ENCODE results near the gene C16orf96. TPM values are rescaled to one million over a fixed set of nuclear protein-coding genes. Genes with fewer than 3 reads are reported as not detected.

The C16orf96 gene
- total RNA-seq, 4 donors from 2014 or later: 1.1 TPM; not detected in 3

DNA sequence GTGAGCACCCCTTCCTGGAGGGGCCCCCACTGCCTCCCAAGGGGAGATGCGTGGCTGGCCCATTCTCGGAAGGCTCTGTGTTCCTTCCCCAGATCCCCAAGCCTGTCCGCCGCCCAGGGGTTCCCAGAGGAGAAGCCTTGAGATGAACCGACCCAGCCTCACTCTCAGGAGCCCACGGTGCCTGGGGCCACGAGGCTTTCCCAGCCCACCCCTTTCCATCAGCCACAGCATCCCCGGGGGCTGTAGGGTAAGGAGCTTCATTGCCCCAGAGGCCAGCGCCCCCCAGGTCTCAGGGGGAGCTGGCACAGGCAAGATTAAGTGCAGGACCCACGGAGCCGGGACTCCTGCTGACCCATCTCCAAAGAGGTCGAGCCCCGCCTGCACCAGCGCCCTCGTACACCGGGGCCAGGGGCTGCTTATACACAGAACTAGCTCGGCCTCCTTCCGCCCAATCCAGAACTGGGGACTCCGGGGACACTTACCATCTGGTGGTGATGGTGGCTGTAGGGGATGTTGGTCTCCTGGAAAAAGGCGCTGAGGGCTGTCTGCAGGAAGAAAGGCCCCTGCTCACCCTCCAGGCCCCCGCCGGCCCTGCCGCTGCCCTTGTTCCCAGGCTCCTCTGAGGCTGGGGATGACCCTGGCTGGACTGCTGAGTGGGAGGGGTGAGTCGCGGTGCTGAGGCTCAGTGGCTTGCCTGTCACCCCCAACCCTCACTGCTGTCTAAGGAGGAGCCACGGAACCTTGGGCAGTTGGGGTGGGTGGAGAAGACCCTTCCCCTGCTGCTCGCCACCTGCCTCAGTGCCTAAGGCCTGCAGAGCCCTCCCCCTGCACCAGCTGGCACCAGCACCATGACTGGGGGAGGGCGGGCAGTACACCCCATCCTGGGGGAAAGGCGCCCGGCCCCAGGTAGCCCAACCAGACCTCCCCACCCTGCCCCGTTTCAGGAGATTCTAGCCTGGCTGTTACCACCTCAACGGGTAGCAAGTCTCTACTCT lies 54.2 kb downstream of the C16orf96 start:
- TF ChIP-seq, protein P1, sequence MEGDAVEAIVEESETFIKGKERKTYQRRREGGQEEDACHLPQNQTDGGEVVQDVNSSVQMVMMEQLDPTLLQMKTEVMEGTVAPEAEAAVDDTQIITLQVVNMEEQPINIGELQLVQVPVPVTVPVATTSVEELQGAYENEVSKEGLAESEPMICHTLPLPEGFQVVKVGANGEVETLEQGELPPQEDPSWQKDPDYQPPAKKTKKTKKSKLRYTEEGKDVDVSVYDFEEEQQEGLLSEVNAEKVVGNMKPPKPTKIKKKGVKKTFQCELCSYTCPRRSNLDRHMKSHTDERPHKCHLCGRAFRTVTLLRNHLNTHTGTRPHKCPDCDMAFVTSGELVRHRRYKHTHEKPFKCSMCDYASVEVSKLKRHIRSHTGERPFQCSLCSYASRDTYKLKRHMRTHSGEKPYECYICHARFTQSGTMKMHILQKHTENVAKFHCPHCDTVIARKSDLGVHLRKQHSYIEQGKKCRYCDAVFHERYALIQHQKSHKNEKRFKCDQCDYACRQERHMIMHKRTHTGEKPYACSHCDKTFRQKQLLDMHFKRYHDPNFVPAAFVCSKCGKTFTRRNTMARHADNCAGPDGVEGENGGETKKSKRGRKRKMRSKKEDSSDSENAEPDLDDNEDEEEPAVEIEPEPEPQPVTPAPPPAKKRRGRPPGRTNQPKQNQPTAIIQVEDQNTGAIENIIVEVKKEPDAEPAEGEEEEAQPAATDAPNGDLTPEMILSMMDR (IDR thresholded peaks at IDR 0.05; ENCODE audit: low read depth): no peak

DNA sequence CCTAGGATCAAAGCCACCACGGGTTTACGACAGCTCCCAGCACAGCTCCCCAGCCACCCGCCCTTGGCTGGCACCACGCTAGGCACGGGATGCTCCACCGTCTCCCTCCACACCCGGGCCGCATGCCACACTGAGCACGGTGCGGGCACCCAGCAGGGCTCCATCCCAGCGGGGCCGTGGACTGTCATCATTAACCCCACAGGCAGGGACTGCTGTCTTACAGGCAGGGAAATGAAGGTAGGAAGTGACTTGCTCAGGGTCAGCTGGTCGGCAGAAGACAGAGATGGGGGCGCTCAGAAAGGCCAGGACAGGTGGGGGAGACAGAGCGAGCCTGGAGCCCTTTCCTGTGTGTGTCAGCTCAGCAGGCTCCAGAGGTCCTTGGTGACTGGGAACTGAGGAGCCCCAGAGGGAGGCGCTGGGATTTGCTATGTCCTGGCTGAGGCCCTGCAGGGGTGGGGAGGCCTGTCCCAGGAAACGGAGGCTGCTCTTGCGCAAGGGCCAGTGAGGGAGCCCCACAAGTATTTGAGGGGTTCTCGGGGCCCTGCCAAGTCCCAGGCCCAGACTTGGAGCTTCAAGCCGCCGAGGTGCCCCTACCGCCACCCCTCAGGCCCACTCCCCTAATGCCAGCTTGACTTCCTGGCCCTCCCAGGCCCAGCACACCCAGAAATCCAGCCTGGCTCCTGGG lies 55.3 kb downstream of the C16orf96 start:
- TF ChIP-seq, protein P1 (IDR thresholded peaks at IDR 0.05; ENCODE audit: low read depth): no peak

- TF ChIP-seq, protein P1 (IDR thresholded peaks at IDR 0.05; ENCODE audit: low read depth): no peak
Measured at GRCh38 chr16:4612474-4612931, 56.4 kb downstream of the C16orf96 start.

- TF ChIP-seq, protein P1 (IDR thresholded peaks at IDR 0.05; ENCODE audit: low read depth): no peak
Measured at GRCh38 chr16:4612977-4613635, 57.0 kb downstream of the C16orf96 start.

GRCh38 chr16:4613636-4614570 lies 57.8 kb downstream of the C16orf96 start:
- TF ChIP-seq, protein P1 (IDR thresholded peaks at IDR 0.05; ENCODE audit: low read depth): no peak

DNA sequence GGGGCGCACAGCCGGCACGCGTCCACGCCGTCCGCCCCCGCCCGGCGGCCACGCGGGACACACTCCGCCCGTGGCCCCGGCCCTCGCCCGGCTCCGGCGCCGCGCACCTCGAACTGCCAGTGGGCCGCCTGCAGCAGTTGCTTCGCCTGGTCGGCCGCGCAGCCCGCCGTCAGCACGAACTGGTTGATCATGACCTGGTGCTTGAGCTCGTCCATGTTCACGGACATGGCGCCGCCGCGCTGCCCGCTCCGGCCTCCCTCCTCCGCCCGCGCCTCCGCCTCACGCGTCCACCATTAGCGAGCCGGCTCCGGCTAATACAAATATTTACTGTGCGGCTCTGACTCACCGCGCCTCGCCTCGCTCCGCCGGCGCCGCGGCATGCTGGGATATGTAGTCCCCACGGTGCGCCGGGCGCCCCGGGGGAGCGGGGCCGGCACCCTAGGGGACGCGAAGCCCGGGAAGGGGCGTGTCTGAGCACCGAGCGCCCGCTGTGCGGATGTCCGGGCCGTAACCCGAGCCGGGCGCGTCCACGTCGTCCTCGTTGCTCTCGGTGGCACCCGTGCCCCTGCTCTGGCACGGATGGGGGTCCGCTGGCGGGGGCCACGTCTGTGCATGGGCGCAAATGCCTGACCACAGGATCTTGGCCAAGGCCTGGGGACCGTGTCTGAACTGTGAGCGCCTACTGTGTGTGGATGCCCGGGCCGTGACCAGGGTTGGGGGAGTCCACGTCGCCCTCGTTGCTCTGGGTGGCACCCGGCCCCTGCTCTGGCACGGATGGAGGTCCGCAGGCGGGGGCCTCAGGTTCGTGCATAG lies 58.6 kb downstream of the C16orf96 start, which contains the start of gene UBALD1:
UBALD1 (minus strand) TSS at position 318 of the 813 bp plus-strand sequence; CDS start at position 227, 91 bp downstream.
- TF ChIP-seq, protein P1 (IDR thresholded peaks at IDR 0.05; ENCODE audit: low read depth): no peak
